Epithelial cell of proximal tubule (primary cell): ENCODE results near the gene CPSF7. TPM values are rescaled to one million over a fixed set of nuclear protein-coding genes. Genes with fewer than 3 reads are reported as not detected.

Source experiments
- DNase-seq: peaks from one replicate; pipeline ENCODE4 v3.0.0-alpha.2; 2011; ENCODE audit warnings: low read depth
- H3K4me3 ChIP-seq: 2 replicates; pipeline ENCODE4 v1.5.1; 2011; ENCODE audit warnings: low read depth, mild to moderate bottlenecking, low read length
- total RNA-seq: library from RNA; depleted of rRNA; stranded (reverse); fragments of >200 nt; gene quantifications from 2 replicates; pipeline ENCODE4 v1.2.3, GENCODE V29; 2015
- TF ChIP-seq, protein P1 (sequence below): conservative IDR thresholded peaks from 2 replicates; pipeline ENCODE4 v1.5.1; 2012; ENCODE audit warnings: low read depth, mild to moderate bottlenecking, low read length

Gene CPSF7
- total RNA-seq, 1 donor from 2014 or later, result 57.6 TPM

DNA sequence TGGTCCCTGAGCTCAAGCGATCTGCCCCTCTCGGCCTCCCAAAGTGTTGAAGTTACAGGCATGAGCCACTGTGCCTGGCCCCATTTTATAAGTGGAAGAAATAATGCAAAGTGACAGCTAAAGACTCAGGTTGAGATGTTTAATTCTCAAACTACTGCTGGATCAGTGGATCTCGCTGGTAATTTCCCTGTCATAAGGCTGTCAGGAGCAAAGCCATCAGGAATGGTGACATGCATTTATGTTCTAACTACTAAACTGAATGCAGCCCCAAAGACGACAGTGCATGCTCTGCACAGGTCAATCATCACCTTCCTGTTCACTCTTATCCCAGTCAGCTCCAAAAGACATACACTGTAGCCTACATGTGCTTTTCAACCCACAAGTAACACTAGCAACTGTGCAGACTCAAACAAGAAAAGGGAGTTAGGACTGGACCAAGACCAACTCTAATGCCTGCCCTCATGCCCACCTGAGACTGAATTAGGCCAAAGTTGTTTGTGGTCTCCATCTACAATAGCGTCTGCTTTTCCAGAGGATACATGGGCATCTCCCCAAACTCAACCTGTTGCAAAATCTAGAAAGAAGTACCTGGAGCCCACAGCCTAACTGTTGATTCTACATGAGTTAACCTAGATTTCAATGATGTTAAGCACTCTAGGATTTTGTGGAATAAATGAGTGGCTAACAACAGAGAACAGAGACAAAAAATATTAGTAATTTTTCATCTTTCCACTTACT is 22.6 kb downstream of the CPSF7 start:
- DNase-seq, result no peak
- no peak overlapping the region for H3K4me3 ChIP-seq
- TF ChIP-seq, protein P1, sequence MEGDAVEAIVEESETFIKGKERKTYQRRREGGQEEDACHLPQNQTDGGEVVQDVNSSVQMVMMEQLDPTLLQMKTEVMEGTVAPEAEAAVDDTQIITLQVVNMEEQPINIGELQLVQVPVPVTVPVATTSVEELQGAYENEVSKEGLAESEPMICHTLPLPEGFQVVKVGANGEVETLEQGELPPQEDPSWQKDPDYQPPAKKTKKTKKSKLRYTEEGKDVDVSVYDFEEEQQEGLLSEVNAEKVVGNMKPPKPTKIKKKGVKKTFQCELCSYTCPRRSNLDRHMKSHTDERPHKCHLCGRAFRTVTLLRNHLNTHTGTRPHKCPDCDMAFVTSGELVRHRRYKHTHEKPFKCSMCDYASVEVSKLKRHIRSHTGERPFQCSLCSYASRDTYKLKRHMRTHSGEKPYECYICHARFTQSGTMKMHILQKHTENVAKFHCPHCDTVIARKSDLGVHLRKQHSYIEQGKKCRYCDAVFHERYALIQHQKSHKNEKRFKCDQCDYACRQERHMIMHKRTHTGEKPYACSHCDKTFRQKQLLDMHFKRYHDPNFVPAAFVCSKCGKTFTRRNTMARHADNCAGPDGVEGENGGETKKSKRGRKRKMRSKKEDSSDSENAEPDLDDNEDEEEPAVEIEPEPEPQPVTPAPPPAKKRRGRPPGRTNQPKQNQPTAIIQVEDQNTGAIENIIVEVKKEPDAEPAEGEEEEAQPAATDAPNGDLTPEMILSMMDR, result no peak

DNA sequence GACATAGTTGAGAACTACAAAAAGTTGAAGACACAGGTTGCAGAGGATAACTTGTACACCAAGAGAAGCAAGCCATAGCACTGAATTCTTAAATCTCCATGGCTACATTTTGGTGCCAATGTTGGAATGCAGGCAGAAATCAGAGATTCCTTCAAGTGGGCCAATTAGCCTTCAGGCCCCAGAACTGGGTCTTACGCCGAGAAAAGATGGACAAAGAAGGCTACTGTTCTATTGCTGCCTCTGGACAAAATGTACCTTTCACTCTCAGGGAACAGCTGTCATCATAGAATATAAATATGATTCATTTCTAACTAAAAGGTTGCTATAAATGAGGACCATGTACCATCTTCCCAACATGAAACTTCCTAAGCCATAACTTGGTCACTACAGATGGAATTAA is 23.7 kb downstream of the CPSF7 start:
- TF ChIP-seq, protein P1, result no peak
- no peak overlapping the region for H3K4me3 ChIP-seq
- DNase-seq, result no peak

GRCh38 chr11:61404641-61405040 is 25.1 kb downstream of the CPSF7 start:
- H3K4me3 ChIP-seq, result no peak overlapping the region
- no peak for DNase-seq
- TF ChIP-seq, protein P1, result no peak

DNA sequence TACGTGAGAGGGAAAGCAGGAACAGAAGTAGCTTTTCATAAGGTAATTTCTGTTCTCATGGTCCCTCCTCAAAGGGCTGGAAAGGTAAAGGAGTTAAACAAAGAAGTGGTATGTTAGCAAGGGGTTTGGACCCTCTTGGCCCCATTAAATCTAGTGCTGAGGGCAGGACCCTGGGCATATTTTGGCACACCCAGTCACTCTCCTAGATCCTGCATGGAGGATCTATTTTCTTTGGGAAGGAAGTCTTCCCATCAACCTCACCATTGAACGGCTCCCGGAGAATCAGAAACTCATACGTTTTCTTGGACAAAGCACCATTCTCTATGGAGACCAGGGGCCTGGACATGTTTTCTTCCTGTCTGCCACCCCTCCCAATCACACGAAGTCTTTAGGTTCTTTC is 25.7 kb downstream of the CPSF7 start:
- TF ChIP-seq, protein P1, result no peak
- H3K4me3 ChIP-seq, result no peak overlapping the region
- DNase-seq, result no peak

- H3K4me3 ChIP-seq, result no peak overlapping the region
- TF ChIP-seq, protein P1, result no peak
- no peak for DNase-seq
These were observed 26.1 kb downstream of the CPSF7 start for GRCh38 chr11:61403658-61404057.

GRCh38 chr11:61401573-61401972 is 28.2 kb downstream of the CPSF7 start:
- H3K4me3 ChIP-seq, result no peak overlapping the region
- no peak for DNase-seq
- TF ChIP-seq, protein P1, result no peak

GRCh38 chr11:61401173-61401572 is 28.6 kb downstream of the CPSF7 start:
- TF ChIP-seq, protein P1, result no peak
- no peak for DNase-seq
- H3K4me3 ChIP-seq, result no peak overlapping the region
